HUES6 (cell line): ENCODE data around the gene GAGE13.
"Not testable (repeated sequence)": the region's sequence is repeated elsewhere in the genome, so short reads cannot be mapped to it uniquely, and the experiment has no call there.

ENCODE experiments used
- H3K27ac ChIP-seq: 2 replicates; pipeline ENCODE4 v1.7.0; 2013; ENCODE audit warnings: low read depth, mild to moderate bottlenecking, low read length, inconsistent platforms
- H3K27me3 ChIP-seq: 2 replicates; pipeline ENCODE4 v1.6.1; 2013; ENCODE audit warnings: low read length; ENCODE audit not compliant: control insufficient read depth, insufficient read depth
- H3K36me3 ChIP-seq: 2 replicates; pipeline ENCODE4 v1.6.1; 2013; ENCODE audit warnings: low read length; ENCODE audit not compliant: control insufficient read depth, insufficient read depth
- H3K4me1 ChIP-seq: 2 replicates; pipeline ENCODE4 v1.6.1; 2013; ENCODE audit warnings: low read length; ENCODE audit not compliant: control insufficient read depth, insufficient read depth
- H3K4me3 ChIP-seq: 2 replicates; pipeline ENCODE4 v1.5.1; 2013; ENCODE audit warnings: low read depth, low read length
- H3K9ac ChIP-seq: one replicate; pipeline ENCODE4 v1.6.1; 2013; ENCODE audit warnings: mild to moderate bottlenecking, low read length
- H3K9me3 ChIP-seq: 2 replicates; pipeline ENCODE4 v1.6.1; 2013; ENCODE audit warnings: low read depth, low read length; ENCODE audit not compliant: control insufficient read depth, insufficient read depth

GAGE13 gene, protein sequence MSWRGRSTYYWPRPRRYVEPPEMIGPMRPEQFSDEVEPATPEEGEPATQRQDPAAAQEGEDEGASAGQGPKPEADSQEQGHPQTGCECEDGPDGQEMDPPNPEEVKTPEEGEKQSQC

DNA sequence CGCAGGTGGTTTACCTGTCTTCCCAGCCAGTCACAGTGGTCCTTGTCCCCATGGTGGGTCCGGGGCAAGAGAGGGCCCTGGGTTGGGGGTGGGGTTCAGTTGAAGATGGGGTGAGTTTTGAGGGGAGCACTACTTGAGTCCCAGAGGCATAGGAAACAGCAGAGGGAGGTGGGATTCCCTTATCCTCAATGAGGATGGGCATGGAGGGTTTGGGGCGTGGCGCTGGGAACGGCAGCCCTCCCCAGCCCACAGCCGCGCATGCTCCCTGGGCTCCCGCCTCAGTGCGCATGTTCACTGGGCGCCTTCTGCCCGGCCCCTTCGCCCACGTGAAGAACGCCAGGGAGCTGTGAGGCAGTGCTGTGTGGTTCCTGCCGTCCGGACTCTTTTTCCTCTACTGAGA, at the start of gene GAGE13:
Gene GAGE13 (plus strand): TSS at position 301 of the 400 bp plus-strand sequence. CDS start 1,156 bp downstream, outside the sequence.
- H3K27ac ChIP-seq, H3K9ac ChIP-seq, H3K4me1 ChIP-seq, H3K4me3 ChIP-seq, H3K27me3 ChIP-seq, H3K9me3 ChIP-seq, H3K36me3 ChIP-seq: not testable (repeated sequence)

DNA sequence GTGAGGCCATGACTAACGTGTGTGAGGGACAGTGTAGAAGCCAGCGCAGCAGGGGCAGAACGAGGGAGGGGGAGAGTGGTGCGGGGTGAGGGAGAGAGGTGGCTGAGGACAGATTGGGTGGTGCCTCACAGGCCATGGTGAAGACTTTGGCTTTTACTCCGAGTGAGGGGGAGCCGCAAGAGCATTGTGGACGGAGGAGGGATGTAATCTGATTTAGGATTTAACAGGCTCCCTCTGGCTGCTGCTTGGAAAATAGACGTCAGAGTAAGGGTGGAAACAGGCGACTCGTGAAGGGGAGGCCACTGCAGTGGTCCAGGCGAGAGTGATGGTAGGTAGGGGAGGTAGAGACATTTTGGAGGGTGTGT, 48.8 kb upstream of the GAGE13 start:
- H3K4me1 ChIP-seq = no peaks in the 10 kb centered on the region; the same call in 1 of the 2 replicates
- H3K36me3 ChIP-seq = no peaks in the 10 kb centered on the region
- H3K27me3 ChIP-seq = no peaks in the 10 kb centered on the region
- H3K4me3 ChIP-seq = no peak overlapping the region
- H3K9me3 ChIP-seq = peaks cover 8% of the 10 kb centered on the region; the same call in 1 of the 2 replicates
- H3K27ac ChIP-seq = no peak overlapping the region
- no peak overlapping the region for H3K9ac ChIP-seq

GRCh38 chrX:49284212-49284611, 47.2 kb upstream of the GAGE13 start:
- no peak overlapping the region for H3K9ac ChIP-seq
- no peaks in the 10 kb centered on the region for H3K27me3 ChIP-seq
- H3K9me3 ChIP-seq = peaks cover 4% of the 10 kb centered on the region; the same call in 1 of the 2 replicates
- no peak overlapping the region for H3K27ac ChIP-seq
- no peak overlapping the region for H3K4me3 ChIP-seq
- H3K36me3 ChIP-seq = no peaks in the 10 kb centered on the region
- no peaks in the 10 kb centered on the region; the same call in 1 of the 2 replicates for H3K4me1 ChIP-seq

DNA sequence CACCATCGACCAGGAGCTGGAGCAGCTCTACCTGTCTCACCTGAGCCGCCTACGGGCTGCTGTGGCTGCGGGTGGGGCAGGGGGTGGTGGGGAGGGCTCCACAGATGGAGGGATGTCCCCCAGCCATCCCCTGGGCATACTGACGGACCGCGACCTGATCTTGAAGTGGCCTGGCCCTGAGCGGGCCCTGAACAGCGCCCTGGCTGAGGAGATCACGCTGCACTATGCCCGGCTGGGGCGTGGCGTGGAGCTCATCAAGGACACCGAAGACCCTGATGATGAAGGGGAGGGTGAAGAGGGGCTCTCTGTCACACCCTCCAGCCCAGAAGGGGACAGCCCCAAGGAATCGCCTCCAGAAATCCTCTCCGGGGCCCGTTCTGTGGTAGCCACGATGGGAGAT, 45.2 kb upstream of the GAGE13 start:
- Histone ChIP-seq H3K27me3 (no peaks in the 10 kb centered on the region), H3K27ac (no peak overlapping the region), H3K36me3 (no peaks in the 10 kb centered on the region), H3K4me1 (no peaks in the 10 kb centered on the region; the same call in 1 of the 2 replicates), H3K9me3 (peaks cover 11% of the 10 kb centered on the region; the same call in 1 of the 2 replicates), H3K4me3 (no peak overlapping the region), H3K9ac (no peak overlapping the region)

- no peak overlapping the region for H3K27ac ChIP-seq
Measured at GRCh38 chrX:49286581-49286980, 44.8 kb upstream of the GAGE13 start.

GRCh38 chrX:49287665-49288064, 43.7 kb upstream of the GAGE13 start:
- Histone ChIP-seq H3K9me3 (peaks cover 12% of the 10 kb centered on the region; the same call in 1 of the 2 replicates), H3K4me3 (no peak overlapping the region)

More at GRCh38 chrX:49286581-49286980, 44.8 kb upstream of the GAGE13 start:
- Histone ChIP-seq H3K4me3 (no peak overlapping the region), H3K9ac (no peak overlapping the region), H3K4me1 (no peaks in the 10 kb centered on the region; the same call in 1 of the 2 replicates), H3K9me3 (peaks cover 11% of the 10 kb centered on the region; the same call in 1 of the 2 replicates), H3K27me3 (no peaks in the 10 kb centered on the region), H3K36me3 (no peaks in the 10 kb centered on the region)

DNA sequence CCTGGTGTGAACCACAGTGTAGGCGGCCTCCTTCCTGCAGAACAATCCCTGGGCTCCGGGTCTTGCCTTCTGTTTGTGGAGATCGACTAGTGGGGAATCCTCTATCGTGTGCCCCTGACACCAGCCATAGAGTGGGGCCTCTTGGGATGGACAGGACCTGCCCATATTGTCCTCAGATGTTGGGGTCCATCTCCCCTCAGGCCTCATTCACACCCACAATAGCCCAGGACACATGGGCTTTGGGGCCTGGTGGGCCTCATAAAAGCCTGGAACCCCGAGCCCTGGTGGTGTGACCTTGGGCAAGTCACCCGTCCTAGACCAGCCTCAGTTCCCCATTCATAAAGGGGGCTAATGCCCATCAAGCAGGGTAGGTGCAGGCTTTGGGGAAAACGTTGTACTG, 41.2 kb upstream of the GAGE13 start:
- H3K27ac ChIP-seq = no peak overlapping the region
- H3K36me3 ChIP-seq = no peaks in the 10 kb centered on the region
- no peaks in the 10 kb centered on the region for H3K27me3 ChIP-seq
- peaks cover 16% of the 10 kb centered on the region; the same call in 1 of the 2 replicates for H3K9me3 ChIP-seq
- H3K4me3 ChIP-seq = no peak overlapping the region
- no peak overlapping the region for H3K9ac ChIP-seq
- 0 out of 2 replicates have a peak, but pooled peaks cover 3% of the 10 kb centered on the region for H3K4me1 ChIP-seq

More at GRCh38 chrX:49287665-49288064, 43.7 kb upstream of the GAGE13 start:
- Histone ChIP-seq H3K27me3 (no peaks in the 10 kb centered on the region), H3K36me3 (no peaks in the 10 kb centered on the region), H3K4me1 (0 out of 2 replicates have a peak, but pooled peaks cover 3% of the 10 kb centered on the region), H3K9ac (no peak overlapping the region), H3K27ac (no peak overlapping the region)

GRCh38 chrX:49291615-49292337, 39.6 kb upstream of the GAGE13 start:
- H3K36me3 ChIP-seq = no peaks in the 10 kb centered on the region
- no peaks in the 10 kb centered on the region for H3K27me3 ChIP-seq
- no peak overlapping the region for H3K27ac ChIP-seq

GRCh38 chrX:49292400-49293362, 38.7 kb upstream of the GAGE13 start:
- Histone ChIP-seq H3K27me3 (no peaks in the 10 kb centered on the region), H3K36me3 (no peaks in the 10 kb centered on the region), H3K4me3 (no peak overlapping the region), H3K27ac (no peak overlapping the region), H3K4me1 (0 out of 2 replicates have a peak, but pooled peaks cover 3% of the 10 kb centered on the region), H3K9ac (no peak overlapping the region), H3K9me3 (peaks cover 13% of the 10 kb centered on the region; the same call in 1 of the 2 replicates)

More at GRCh38 chrX:49291615-49292337, 39.6 kb upstream of the GAGE13 start:
- H3K4me1 ChIP-seq = 0 out of 2 replicates have a peak, but pooled peaks cover 3% of the 10 kb centered on the region
- H3K9me3 ChIP-seq = peaks cover 16% of the 10 kb centered on the region; the same call in 1 of the 2 replicates
- no peak overlapping the region for H3K9ac ChIP-seq
- H3K4me3 ChIP-seq = no peak overlapping the region

DNA sequence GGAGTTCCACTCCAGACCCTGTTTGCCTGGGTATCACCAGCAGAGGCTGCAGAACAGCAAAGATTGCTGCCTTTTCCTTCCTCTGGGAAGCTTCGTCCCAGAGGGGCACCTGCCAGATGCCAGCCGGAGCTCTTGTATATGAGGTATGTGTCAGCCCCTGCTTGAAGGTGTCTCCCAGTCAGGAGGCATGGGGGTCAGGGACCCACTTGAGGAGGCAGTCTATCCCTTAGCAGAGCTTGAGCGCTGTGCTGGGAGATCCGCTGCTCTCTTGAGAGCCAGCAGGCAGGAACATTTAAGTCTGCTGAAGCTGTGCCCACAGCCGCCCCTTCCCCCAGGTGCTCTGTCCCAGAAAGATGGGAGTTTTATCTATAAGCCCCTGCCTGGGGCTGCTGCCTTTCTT, 32.1 kb upstream of the GAGE13 start:
- not testable (repeated sequence) for H3K9me3 ChIP-seq, H3K4me1 ChIP-seq, H3K36me3 ChIP-seq, H3K27me3 ChIP-seq, H3K4me3 ChIP-seq, H3K27ac ChIP-seq, H3K9ac ChIP-seq
